Neutrophil (primary cell): ENCODE data around the gene SPAG16.

ENCODE experiments used
- H3K27ac ChIP-seq: fragments of 200-600 bp; sonication (generic); 2 replicates; pipeline ENCODE4 v1.5.1; 2016; ENCODE audit warnings: mild to moderate bottlenecking, moderate library complexity
- H3K27me3 ChIP-seq: fragments of 200-600 bp; sonication (generic); 2 replicates; pipeline ENCODE4 v1.6.0; 2016; ENCODE audit warnings: mild to moderate bottlenecking
- H3K36me3 ChIP-seq: fragments of 200-600 bp; sonication (generic); 2 replicates; pipeline ENCODE4 v1.5.1; 2017
- H3K4me1 ChIP-seq, 2 experiments: fragments of 200-600 bp in 1 of 2; sonication (generic) in 1 of 2; 1 replicate in 1 of 2; 2 replicates in 1 of 2; pipeline versions ENCODE4 v1.5.1 to v1.6.1; 2013 to 2016; ENCODE audit warnings: low read depth in 1 of 2, low read length in 1 of 2, mild to moderate bottlenecking in 1 of 2, moderate library complexity in 1 of 2; ENCODE audit not compliant: control insufficient read depth in 1 of 2, insufficient read depth in 1 of 2
- H3K4me3 ChIP-seq, 2 experiments: fragments of 200-600 bp in 1 of 2; sonication (generic) in 1 of 2; 1 replicate in 1 of 2; 2 replicates in 1 of 2; pipeline ENCODE4 v1.5.1; 2013 to 2016; ENCODE audit warnings: low read depth in 1 of 2, low read length in 1 of 2, mild to moderate bottlenecking in 1 of 2, moderate library complexity in 1 of 2
- H3K9me3 ChIP-seq: fragments of 200-600 bp; sonication (generic); 2 replicates; pipeline ENCODE4 v1.5.1; 2016
- CTCF ChIP-seq: fragments of 200-600 bp; sonication (generic); IDR thresholded peaks from 2 replicates; pipeline ENCODE4 v1.5.1; 2016; ENCODE audit warnings: antibody characterized with exemption

The SPAG16 gene

DNA sequence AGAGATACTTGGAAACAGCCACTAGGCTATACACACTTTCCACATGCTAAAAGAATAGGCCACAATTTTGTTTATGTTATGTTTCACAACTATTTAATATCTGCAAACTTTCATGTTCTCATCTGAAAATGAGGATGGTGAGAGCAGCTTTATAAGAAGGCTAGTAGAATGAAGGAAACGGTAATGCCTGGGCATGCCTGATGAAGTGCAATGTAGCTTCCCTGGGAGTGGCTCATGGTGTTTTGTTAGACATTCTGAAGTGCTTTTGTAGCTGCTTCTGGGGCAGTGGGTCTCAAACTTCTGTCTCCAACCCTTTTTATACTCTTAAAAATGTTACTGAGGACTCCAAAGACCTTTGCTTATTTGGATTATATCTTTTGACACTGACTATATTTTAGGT, 933.3 kb downstream of the SPAG16 start:
- no peak overlapping the region for H3K4me3 ChIP-seq
- no peak for TF ChIP-seq CTCF
- no peaks in the 10 kb centered on the region for H3K27me3 ChIP-seq
- no peak overlapping the region for H3K27ac ChIP-seq
- H3K4me1 ChIP-seq, result no peaks in the 10 kb centered on the region
- H3K9me3 ChIP-seq, result no peaks in the 10 kb centered on the region
- no peaks in the 10 kb centered on the region for H3K36me3 ChIP-seq

- Histone ChIP-seq H3K9me3 (no peaks in the 10 kb centered on the region), H3K27me3 (no peaks in the 10 kb centered on the region), H3K36me3 (no peaks in the 10 kb centered on the region), H3K4me3 (no peak overlapping the region), H3K4me1 (no peaks in the 10 kb centered on the region), H3K27ac (no peak overlapping the region)
- TF ChIP-seq CTCF, result no peak
Measured at GRCh38 chr2:214220251-214220650, 936.0 kb downstream of the SPAG16 start.

- no peaks in the 10 kb centered on the region for H3K27me3 ChIP-seq
- no peaks in the 10 kb centered on the region for H3K9me3 ChIP-seq
- no peaks in the 10 kb centered on the region for H3K36me3 ChIP-seq
- H3K27ac ChIP-seq, result no peak overlapping the region
- H3K4me3 ChIP-seq, result no peak overlapping the region
- no peak for TF ChIP-seq CTCF
- no peaks in the 10 kb centered on the region for H3K4me1 ChIP-seq
Measured at GRCh38 chr2:214226061-214226460, 941.8 kb downstream of the SPAG16 start.

GRCh38 chr2:214232271-214232670, 948.0 kb downstream of the SPAG16 start:
- no peak overlapping the region for H3K4me3 ChIP-seq
- H3K27me3 ChIP-seq, result no peaks in the 10 kb centered on the region
- no peaks in the 10 kb centered on the region for H3K9me3 ChIP-seq
- H3K27ac ChIP-seq, result no peak overlapping the region
- H3K36me3 ChIP-seq, result no peaks in the 10 kb centered on the region
- no peak for TF ChIP-seq CTCF
- H3K4me1 ChIP-seq, result no peaks in the 10 kb centered on the region

DNA sequence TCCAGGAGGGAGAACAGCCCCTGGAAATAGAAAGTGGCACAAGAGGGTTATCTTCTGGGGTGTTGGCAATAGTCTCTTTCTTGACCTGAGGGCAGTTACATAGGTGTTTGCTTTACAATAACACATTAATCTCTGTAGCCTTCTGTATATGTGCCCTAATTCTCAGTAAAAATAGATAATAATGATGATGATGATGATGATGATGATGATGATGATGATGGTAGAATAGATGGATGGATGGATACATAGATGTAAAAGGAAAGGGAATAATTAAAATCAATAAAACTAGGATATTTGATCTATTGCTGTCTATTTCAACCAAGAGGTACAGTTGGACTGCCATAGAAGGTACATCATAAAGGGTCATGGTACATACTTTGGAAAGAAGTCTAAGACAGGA, 948.9 kb downstream of the SPAG16 start:
- Histone ChIP-seq H3K9me3 (no peaks in the 10 kb centered on the region), H3K27me3 (no peaks in the 10 kb centered on the region), H3K36me3 (no peaks in the 10 kb centered on the region), H3K4me1 (no peaks in the 10 kb centered on the region), H3K4me3 (no peak overlapping the region), H3K27ac (no peak overlapping the region)
- TF ChIP-seq CTCF, result no peak

- TF ChIP-seq CTCF, result no peak
- no peaks in the 10 kb centered on the region for H3K9me3 ChIP-seq
- no peaks in the 10 kb centered on the region for H3K27me3 ChIP-seq
- no peak overlapping the region for H3K4me3 ChIP-seq
- H3K36me3 ChIP-seq, result no peaks in the 10 kb centered on the region
- H3K27ac ChIP-seq, result no peak overlapping the region
- H3K4me1 ChIP-seq, result no peaks in the 10 kb centered on the region
Measured at GRCh38 chr2:214242797-214243196, 958.5 kb downstream of the SPAG16 start.
